HG02610 (cell line): ENCODE results near the gene B3GNT4.
"Not testable (repeated sequence)": the region's sequence is repeated elsewhere in the genome, so short reads cannot be mapped to it uniquely, and the experiment has no call there.

Experiments
- ATAC-seq: cut with Tn5 transposase; IDR thresholded peaks from one replicate; pipeline ENCODE4 v1.9.1; 2021; ENCODE audit warnings: mild to moderate bottlenecking, moderate library complexity; ENCODE audit not compliant: unreplicated experiment

B3GNT4 gene

DNA sequence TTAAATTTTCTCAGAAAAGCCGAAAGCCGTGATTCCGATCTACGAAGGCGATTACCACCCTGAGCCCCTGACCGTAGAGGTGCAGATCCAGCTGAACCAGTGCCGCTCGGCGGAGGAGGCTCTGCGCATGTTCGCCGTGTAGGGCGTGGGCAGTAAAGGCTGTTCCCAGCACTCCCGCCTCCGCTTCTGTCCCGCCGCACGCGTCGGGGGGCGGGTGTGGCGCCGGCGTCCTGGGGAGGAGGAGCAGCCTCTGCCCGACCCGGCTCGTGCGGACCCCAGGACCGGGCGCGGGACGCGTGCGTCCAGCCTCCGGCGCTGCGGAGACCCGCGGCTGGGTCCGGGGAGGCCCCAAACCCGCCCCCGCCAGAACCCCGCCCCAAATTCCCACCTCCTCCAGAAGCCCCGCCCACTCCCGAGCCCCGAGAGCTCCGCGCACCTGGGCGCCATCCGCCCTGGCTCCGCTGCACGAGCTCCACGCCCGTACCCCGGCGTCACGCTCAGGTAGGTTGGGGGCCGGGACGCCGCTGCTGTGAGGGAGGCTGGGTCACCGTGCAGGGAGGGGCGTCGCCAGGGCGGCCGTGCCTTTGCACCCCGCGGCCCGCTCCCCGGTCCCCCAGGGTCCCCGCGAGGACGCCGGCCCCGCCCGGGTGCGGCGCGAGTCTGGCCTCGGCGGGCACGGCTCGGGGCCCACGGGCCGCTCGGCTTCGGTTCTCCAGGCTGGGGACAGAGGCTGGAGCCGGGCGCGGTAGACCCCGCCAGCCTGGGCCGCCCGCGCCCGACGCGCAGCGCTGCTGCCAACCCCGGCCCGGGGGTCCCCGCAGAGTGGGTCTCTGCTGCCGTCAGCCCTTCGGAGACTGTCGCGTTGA lies at the start of gene B3GNT4:
Gene B3GNT4, plus strand, starts transcription at position 409 of the 866 bp plus-strand sequence. CDS start 910 bp downstream, outside the sequence.
- no peak for ATAC-seq

- no peak for ATAC-seq
These were observed 47.8 kb upstream of the B3GNT4 start for GRCh38 chr12:122155705-122156104.

GRCh38 chr12:122158700-122159285 lies 44.7 kb upstream of the B3GNT4 start:
- no peak for ATAC-seq

DNA sequence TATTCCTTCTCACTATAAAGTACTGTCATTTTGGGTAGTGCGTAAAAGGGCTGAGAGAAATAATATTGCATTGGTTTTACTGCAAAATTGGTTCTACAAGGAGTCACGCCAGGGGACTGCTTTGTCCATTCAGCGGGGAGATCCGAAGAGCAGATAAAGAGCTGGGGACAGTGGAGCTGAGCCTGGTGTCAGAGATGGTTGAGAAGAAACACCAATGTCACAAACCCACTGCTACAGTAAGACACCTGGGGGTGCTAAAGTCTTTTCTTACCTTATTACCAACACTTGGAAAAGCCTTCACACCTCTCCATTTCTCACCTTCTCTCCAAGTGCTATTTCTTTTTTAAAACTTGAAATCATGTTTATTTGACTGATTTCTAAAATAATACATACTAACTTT lies 43.6 kb upstream of the B3GNT4 start:
- no peak for ATAC-seq

GRCh38 chr12:122160761-122161160 lies 42.7 kb upstream of the B3GNT4 start:
- ATAC-seq: no peak

- no peak for ATAC-seq
These were observed 41.8 kb upstream of the B3GNT4 start for GRCh38 chr12:122161682-122162081.

GRCh38 chr12:122162976-122163375 lies 40.5 kb upstream of the B3GNT4 start:
- ATAC-seq: no peak

GRCh38 chr12:122166422-122167349 lies 36.8 kb upstream of the B3GNT4 start:
- peak; percentile 67 for ATAC-seq

DNA sequence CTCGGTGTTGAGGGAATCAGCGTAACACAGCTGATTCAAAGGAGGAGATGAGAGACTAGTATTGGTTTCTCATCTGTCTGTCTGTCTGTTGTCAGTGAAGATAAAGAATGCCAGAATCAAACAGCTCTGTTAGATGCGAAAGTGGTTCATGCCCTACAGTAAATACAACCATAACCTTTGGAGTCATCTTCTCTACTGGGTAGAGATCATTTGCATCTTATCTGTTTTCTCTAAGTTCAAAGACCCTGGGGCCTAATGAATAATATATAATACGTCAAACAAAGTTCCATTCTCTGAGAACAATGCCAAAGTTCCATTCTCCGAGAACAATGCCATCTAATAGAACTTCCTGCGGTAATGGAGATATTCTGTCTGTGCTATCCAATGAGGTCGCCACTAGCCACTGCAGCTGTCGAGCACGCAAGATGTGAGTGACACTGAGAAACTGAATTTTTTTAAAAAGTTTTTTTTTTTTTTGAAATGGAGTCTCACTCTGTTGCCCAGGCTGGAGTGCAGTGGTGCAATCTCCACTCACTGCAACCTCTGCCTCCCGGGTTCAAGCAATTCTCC lies 36.1 kb upstream of the B3GNT4 start:
- no peak for ATAC-seq

DNA sequence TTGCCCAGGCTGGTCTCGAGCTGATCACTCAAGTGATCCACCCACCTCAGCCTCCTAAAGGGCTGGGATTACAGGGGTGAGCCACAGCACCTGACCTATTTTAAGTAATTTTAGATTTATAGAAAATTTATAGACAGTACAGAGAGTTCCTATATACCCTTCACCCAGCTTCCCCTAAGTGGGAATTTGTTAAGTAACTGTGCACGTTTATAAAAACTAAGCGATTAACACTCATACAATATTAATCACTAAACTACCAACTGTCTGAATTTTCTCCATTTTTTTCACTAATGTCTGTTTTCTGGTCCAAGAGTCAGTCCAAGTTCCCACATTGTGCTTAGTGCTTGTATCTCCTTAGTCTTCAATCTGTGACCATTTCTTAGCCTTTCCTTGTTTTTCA lies 35.0 kb upstream of the B3GNT4 start:
- ATAC-seq: no peak

DNA sequence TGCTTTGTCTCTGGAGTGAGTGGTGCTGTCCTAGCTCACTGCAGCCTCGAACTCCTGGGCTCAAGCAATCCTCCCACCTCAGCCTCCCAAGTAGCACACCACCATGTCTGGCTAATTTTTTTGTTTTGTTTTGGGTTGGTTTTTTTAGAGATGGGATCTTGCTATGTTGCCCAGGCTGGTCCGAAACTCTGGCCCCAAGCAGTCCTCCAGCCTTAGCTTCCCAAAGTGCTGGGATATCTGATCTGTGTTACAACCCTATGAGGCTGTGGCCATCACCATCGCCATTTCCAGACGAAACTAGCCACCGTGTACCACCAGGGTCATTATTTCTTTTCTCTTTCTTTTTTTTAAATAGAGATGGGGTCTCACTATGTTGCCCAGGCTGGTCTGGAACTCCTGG lies 32.1 kb upstream of the B3GNT4 start:
- ATAC-seq: no peak

DNA sequence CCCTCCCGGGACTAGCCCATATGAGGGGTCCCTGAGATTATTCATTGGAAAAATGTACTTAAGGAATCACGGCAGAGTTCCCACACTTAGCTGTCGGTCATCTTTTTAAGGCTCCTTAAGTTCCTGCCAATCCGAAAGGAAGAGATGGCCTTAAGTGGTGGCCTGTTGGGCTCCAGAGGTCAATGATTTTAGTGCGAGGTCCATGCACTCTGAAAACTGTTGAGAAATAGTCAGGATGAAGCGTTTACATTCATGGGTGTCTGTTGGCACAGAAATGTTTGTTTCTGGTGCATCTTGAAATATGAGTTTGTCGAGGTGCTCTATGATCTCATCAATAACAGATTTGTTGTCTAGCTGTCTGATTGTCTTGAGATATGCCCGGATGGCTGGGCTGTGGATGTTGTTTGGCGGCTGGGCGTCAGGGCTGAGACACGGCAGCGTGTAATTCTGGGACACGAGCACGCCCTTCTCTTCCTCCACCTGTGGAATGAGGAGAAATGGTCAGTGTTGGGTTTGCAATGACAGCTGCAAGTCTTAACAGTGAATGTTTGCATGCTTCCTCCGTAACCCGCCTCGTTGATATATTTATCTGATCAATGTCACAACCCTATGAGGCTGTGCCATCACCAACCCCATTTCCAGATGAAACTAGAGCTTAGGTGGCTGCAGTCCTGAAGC lies 31.1 kb upstream of the B3GNT4 start:
- no peak for ATAC-seq

GRCh38 chr12:122174155-122174845 lies 29.2 kb upstream of the B3GNT4 start, which contains the start of gene IL31:
Gene IL31 (minus strand): TSS chr12:122174221. CDS start chr12:122174172, 49 bp downstream.
- ATAC-seq: no peak

GRCh38 chr12:122176473-122176872 lies 27.0 kb upstream of the B3GNT4 start:
- not testable (repeated sequence) for ATAC-seq

GRCh38 chr12:122182887-122183587 lies 20.5 kb upstream of the B3GNT4 start, which contains the start of gene LRRC43:
Gene LRRC43 (plus strand): TSS chr12:122183123. CDS start chr12:122183145, 22 bp downstream.
- ATAC-seq: no peak

DNA sequence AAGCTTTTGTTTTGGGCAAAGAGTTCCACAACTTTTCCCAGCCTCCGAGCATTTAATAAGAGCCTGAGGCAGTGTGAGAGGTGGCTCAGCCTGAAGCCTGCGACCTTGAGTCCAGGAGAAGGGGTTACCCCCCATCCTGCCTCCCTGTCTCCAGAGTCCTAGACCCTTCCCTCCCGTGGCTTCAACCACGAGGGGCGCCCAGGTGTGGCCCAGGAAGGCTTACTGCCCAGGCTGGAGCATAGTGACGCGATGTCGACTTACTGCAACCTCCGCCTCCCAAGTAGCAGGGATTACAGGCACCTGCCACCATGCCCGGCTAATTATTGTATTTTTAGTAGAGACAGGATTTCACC lies 19.9 kb upstream of the B3GNT4 start:
- no peak for ATAC-seq

DNA sequence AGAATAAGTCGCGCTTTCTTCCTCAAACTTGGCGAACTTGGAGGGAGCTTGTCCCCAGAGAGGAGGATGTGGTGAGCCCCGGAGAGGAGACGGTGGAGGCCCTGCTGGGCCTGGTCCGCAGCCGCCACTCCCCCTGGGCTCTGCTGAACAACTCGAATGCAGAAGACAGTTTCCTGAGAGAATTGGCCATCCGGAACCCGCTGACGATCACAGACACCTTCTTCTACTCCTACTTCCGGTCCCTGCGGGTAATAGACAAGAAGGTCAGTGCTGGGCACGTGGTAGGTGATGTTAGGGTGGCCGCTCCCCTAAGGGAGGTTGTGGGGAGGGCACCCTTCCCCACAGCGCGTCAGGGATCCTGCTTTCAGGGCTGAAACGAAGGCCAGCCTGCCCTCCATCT lies 19.0 kb upstream of the B3GNT4 start:
- no peak for ATAC-seq

- ATAC-seq: no peak
These were observed 18.4 kb upstream of the B3GNT4 start for GRCh38 chr12:122185079-122185478.

GRCh38 chr12:122185494-122186082 lies 17.9 kb upstream of the B3GNT4 start:
- no peak for ATAC-seq
